ENCODE measurements around the gene FAM111A. TPM values are rescaled to one million over a fixed set of nuclear protein-coding genes. Genes with fewer than 3 reads are reported as not detected.

Gene FAM111A
- total and polyA plus RNA-seq, 10 of the 15 experiments (the other 5 are each of a cell fraction or from before 2014, with no cell fraction given): 26.6 to 95.0 (median 67.5) TPM

DNA sequence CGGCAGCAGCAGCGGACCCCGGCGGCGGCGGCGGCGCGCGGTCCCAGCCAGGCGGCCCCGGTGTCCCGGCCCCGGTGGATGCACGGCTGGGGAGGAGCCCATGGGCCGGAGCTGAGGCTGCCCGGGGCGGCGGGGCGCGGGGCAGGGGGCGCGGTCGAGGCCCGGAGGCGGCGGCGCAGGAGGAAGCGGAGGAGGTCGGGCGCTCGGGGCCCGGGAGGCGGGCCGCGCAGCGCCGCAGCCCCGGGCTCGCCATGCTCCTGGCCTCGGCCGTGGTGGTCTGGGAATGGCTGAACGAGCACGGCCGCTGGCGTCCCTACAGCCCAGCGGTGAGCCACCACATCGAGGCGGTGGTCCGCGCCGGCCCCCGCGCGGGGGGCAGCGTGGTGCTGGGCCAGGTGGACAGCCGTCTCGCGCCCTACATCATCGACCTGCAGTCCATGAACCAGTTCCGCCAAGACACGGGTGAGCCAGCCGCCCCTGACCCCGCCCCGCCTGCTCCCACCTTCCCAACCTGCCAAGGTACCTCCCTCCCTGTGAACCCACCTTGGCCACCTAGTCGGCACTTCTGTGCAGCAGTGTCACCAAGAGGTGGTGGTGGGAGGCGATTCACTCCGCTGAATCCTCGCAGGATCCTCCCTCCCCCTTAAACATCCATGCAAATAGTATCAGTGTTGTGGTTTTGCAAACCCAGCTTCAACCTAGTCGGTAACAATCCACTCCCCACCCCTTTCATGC is 29.9 kb downstream of the FAM111A start (continued):
- TF ChIP-seq, protein P1, sequence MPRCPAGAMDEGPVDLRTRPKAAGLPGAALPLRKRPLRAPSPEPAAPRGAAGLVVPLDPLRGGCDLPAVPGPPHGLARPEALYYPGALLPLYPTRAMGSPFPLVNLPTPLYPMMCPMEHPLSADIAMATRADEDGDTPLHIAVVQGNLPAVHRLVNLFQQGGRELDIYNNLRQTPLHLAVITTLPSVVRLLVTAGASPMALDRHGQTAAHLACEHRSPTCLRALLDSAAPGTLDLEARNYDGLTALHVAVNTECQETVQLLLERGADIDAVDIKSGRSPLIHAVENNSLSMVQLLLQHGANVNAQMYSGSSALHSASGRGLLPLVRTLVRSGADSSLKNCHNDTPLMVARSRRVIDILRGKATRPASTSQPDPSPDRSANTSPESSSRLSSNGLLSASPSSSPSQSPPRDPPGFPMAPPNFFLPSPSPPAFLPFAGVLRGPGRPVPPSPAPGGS (IDR thresholded peaks at IDR 0.05; ENCODE audit: borderline replicate concordance, insufficient read depth, low read depth, low read length, poor library complexity, severe bottlenecking): no peak
- TF ChIP-seq ZNF24 (IDR thresholded peaks at IDR 0.05) (no peak), SIX5 (IDR thresholded peaks at IDR 0.05; ENCODE audit: low read depth, low read length, severe bottlenecking) (no peak), ASH2L (IDR thresholded peaks at IDR 0.05; ENCODE audit: borderline replicate concordance, low read depth) (no peak), SMARCA5 (IDR thresholded peaks at IDR 0.05) (no peak), ZNF207 (IDR thresholded peaks at IDR 0.05; ENCODE audit: borderline replicate concordance) (no peak), CREB1 (IDR thresholded peaks at IDR 0.05; ENCODE audit: low read depth) (no peak), RFX5 (IDR thresholded peaks at IDR 0.05; ENCODE audit: low read depth, low read length) (no peak), NR2F1 (conservative IDR thresholded peaks at IDR 0.05) (no peak; the same call in 1 of the 2 replicates), SIN3A (IDR thresholded peaks at IDR 0.05; ENCODE audit: low read depth, low read length) (no peak), TBL1XR1 (IDR thresholded peaks at IDR 0.05; ENCODE audit: low read depth, low read length) (peak; percentile 26; the same call in 1 of the 2 replicates), ZNF622 (IDR thresholded peaks at IDR 0.05) (no peak), IKZF1 (conservative IDR thresholded peaks at IDR 0.05) (no peak), ETV6 (conservative IDR thresholded peaks at IDR 0.05 in 1 of 2, IDR thresholded peaks at IDR 0.05 in 1 of 2; ENCODE audit: borderline replicate concordance in 1 of 2, low read depth in 1 of 2) (no peak)
- TF ChIP-seq, protein P2, sequence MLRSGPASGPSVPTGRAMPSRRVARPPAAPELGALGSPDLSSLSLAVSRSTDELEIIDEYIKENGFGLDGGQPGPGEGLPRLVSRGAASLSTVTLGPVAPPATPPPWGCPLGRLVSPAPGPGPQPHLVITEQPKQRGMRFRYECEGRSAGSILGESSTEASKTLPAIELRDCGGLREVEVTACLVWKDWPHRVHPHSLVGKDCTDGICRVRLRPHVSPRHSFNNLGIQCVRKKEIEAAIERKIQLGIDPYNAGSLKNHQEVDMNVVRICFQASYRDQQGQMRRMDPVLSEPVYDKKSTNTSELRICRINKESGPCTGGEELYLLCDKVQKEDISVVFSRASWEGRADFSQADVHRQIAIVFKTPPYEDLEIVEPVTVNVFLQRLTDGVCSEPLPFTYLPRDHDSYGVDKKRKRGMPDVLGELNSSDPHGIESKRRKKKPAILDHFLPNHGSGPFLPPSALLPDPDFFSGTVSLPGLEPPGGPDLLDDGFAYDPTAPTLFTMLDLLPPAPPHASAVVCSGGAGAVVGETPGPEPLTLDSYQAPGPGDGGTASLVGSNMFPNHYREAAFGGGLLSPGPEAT (IDR thresholded peaks at IDR 0.05; ENCODE audit: low read depth): no peak
- TF ChIP-seq, protein P3, sequence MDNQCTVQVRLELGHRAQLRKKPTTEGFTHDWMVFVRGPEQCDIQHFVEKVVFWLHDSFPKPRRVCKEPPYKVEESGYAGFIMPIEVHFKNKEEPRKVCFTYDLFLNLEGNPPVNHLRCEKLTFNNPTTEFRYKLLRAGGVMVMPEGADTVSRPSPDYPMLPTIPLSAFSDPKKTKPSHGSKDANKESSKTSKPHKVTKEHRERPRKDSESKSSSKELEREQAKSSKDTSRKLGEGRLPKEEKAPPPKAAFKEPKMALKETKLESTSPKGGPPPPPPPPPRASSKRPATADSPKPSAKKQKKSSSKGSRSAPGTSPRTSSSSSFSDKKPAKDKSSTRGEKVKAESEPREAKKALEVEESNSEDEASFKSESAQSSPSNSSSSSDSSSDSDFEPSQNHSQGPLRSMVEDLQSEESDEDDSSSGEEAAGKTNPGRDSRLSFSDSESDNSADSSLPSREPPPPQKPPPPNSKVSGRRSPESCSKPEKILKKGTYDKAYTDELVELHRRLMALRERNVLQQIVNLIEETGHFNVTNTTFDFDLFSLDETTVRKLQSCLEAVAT (IDR thresholded peaks at IDR 0.05): no peak
- TF ChIP-seq, protein P4, sequence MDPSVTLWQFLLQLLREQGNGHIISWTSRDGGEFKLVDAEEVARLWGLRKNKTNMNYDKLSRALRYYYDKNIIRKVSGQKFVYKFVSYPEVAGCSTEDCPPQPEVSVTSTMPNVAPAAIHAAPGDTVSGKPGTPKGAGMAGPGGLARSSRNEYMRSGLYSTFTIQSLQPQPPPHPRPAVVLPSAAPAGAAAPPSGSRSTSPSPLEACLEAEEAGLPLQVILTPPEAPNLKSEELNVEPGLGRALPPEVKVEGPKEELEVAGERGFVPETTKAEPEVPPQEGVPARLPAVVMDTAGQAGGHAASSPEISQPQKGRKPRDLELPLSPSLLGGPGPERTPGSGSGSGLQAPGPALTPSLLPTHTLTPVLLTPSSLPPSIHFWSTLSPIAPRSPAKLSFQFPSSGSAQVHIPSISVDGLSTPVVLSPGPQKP (IDR thresholded peaks at IDR 0.05; ENCODE audit: low read depth, low read length): no peak
- TF ChIP-seq, protein P5, sequence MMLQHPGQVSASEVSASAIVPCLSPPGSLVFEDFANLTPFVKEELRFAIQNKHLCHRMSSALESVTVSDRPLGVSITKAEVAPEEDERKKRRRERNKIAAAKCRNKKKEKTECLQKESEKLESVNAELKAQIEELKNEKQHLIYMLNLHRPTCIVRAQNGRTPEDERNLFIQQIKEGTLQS (IDR thresholded peaks at IDR 0.05; ENCODE audit: borderline replicate concordance, extremely low read depth, low read depth, low read length): no peak
- TF ChIP-seq, protein P6, sequence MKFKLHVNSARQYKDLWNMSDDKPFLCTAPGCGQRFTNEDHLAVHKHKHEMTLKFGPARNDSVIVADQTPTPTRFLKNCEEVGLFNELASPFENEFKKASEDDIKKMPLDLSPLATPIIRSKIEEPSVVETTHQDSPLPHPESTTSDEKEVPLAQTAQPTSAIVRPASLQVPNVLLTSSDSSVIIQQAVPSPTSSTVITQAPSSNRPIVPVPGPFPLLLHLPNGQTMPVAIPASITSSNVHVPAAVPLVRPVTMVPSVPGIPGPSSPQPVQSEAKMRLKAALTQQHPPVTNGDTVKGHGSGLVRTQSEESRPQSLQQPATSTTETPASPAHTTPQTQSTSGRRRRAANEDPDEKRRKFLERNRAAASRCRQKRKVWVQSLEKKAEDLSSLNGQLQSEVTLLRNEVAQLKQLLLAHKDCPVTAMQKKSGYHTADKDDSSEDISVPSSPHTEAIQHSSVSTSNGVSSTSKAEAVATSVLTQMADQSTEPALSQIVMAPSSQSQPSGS (IDR thresholded peaks at IDR 0.05; ENCODE audit: low read length): no peak; the same call in 1 of the 2 replicates
- TF ChIP-seq, protein P7, sequence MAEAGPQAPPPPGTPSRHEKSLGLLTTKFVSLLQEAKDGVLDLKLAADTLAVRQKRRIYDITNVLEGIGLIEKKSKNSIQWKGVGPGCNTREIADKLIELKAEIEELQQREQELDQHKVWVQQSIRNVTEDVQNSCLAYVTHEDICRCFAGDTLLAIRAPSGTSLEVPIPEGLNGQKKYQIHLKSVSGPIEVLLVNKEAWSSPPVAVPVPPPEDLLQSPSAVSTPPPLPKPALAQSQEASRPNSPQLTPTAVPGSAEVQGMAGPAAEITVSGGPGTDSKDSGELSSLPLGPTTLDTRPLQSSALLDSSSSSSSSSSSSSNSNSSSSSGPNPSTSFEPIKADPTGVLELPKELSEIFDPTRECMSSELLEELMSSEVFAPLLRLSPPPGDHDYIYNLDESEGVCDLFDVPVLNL (IDR thresholded peaks at IDR 0.05; ENCODE audit: low read depth, low read length): no peak

Measured in GM12878 (cell line).